ENCODE results near the gene TBC1D10A. TPM values are rescaled to one million over a fixed set of nuclear protein-coding genes. Genes with fewer than 3 reads are reported as not detected.
A peak's percentile ranks its signal among the peaks of the same experiment; 100 is the strongest.

TBC1D10A gene
- total RNA-seq (10 to 100 TPM; 32.9 to 45.5 TPM), polyA plus RNA-seq (10 to 100 TPM; 16.7 to 22.1 TPM)
- long read RNA-seq, donor 1, transcript TBC1D10A-201 (9 exons, 2,077 nt), result major isoform, 209 of 252 reads
- long read RNA-seq, donor 1, partial matches to known transcripts, result 14 of 252 reads
- long read RNA-seq, donor 1, other reads (novel, unspliced or antisense), result 29 of 252 reads
- long read RNA-seq, donor 2, transcript TBC1D10A-201 (9 exons, 2,077 nt), result major isoform, 11 of 14 reads
- long read RNA-seq, donor 2, partial matches to known transcripts, result 2 of 14 reads
- long read RNA-seq, donor 2, other reads (novel, unspliced or antisense), result 1 of 14 reads

GRCh38 chr22:30326706-30327362 is at the start of gene TBC1D10A:
TBC1D10A (minus strand) TSS chr22:30326941; CDS start chr22:30326881, 60 bp downstream.
- no peaks in the 10 kb centered on the region for H3K4me1 ChIP-seq (ENCODE audit: control insufficient read depth in 1 of 2, insufficient read depth in 2 of 2, low read length in 2 of 2)
- no peaks in the 10 kb centered on the region for H3K36me3 ChIP-seq (ENCODE audit: control insufficient read depth in 1 of 2, insufficient read depth in 2 of 2, low read length in 1 of 2)
- intact Hi-C loops (cut with DNase I), result loop anchor here (1.0 to 5.0 kb wide), 3 partner anchors 30 to 40 kb away; partner anchors contain the start of genes CASTOR1 (in 2 of the 2), CCDC157 (in 1 of the 2) and SF3A1 (in 1 of the 2)
- 1% methylated on average over 31 to 69 of the region's 69 CpGs for WGBS, 2 donors
- peak within 1 kb of the TSS; percentile 69 to 96 for H3K4me3 ChIP-seq (ENCODE audit: low read length in 2 of 2)
- no peaks in the 10 kb centered on the region for H3K9me3 ChIP-seq (ENCODE audit: control insufficient read depth, low read length)
- ATAC-seq (ENCODE audit: low FRiP score) (peak; percentile 93), DNase-seq (peak; percentile 92 to 94)
- no peaks in the 10 kb centered on the region for H3K27me3 ChIP-seq (ENCODE audit: control insufficient read depth in 1 of 2, insufficient read depth in 2 of 2, low read length in 1 of 2)
- peak within 1 kb of the TSS; percentile 33 to 91 for H3K27ac ChIP-seq (ENCODE audit: low read depth in 1 of 2, low read length in 2 of 2)

GRCh38 chr22:30375312-30375849 is 48.6 kb upstream of the TBC1D10A start:
- no peak for ATAC-seq (ENCODE audit: low FRiP score)
- intact Hi-C loops (cut with DNase I), result loop anchor here in 1 of 2 donors (5.0 kb wide), 1 partner anchor 93 kb away; no protein-coding TSS in a partner anchor
- 92% methylated on average over 13 of the region's 13 CpGs for WGBS, 2 donors

GRCh38 chr22:30373331-30374325 is 46.9 kb upstream of the TBC1D10A start:
- Histone ChIP-seq H3K4me3 (ENCODE audit: low read length in 2 of 2) (no peak overlapping the region), H3K27me3 (ENCODE audit: control insufficient read depth in 1 of 2, insufficient read depth in 2 of 2, low read length in 1 of 2) (no peaks in the 10 kb centered on the region), H3K36me3 (ENCODE audit: control insufficient read depth in 1 of 2, insufficient read depth in 2 of 2, low read length in 1 of 2) (no peaks in the 10 kb centered on the region), H3K4me1 (ENCODE audit: control insufficient read depth in 1 of 2, insufficient read depth in 2 of 2, low read length in 2 of 2) (no peaks in the 10 kb centered on the region), H3K9me3 (ENCODE audit: control insufficient read depth, low read length) (no peaks in the 10 kb centered on the region), H3K27ac (ENCODE audit: low read depth in 1 of 2, low read length in 2 of 2) (no peak overlapping the region)
- intact Hi-C loops (cut with DNase I), result no loop called here
- WGBS, 2 donors, result 86 to 88% methylated on average over 33 of the region's 33 CpGs
- ATAC-seq (ENCODE audit: low FRiP score), result peak; percentile 15
- DNase-seq, result no peak

More at GRCh38 chr22:30375312-30375849, 48.6 kb upstream of the TBC1D10A start:
- no peak for DNase-seq
- Histone ChIP-seq H3K4me1 (ENCODE audit: control insufficient read depth in 1 of 2, insufficient read depth in 2 of 2, low read length in 2 of 2) (no peaks in the 10 kb centered on the region), H3K9me3 (ENCODE audit: control insufficient read depth, low read length) (no peaks in the 10 kb centered on the region), H3K27me3 (ENCODE audit: control insufficient read depth in 1 of 2, insufficient read depth in 2 of 2, low read length in 1 of 2) (no peaks in the 10 kb centered on the region), H3K27ac (ENCODE audit: low read depth in 1 of 2, low read length in 2 of 2) (no peak overlapping the region), H3K36me3 (ENCODE audit: control insufficient read depth in 1 of 2, insufficient read depth in 2 of 2, low read length in 1 of 2) (no peaks in the 10 kb centered on the region), H3K4me3 (ENCODE audit: low read length in 2 of 2) (no peak overlapping the region)

GRCh38 chr22:30372915-30373314 is 46.2 kb upstream of the TBC1D10A start:
- no peak for DNase-seq
- WGBS, 2 donors, result 77 to 79% methylated on average over 8 of the region's 8 CpGs
- no peaks in the 10 kb centered on the region for H3K4me1 ChIP-seq (ENCODE audit: control insufficient read depth in 1 of 2, insufficient read depth in 2 of 2, low read length in 2 of 2)
- no peaks in the 10 kb centered on the region for H3K9me3 ChIP-seq (ENCODE audit: control insufficient read depth, low read length)
- no peaks in the 10 kb centered on the region for H3K27me3 ChIP-seq (ENCODE audit: control insufficient read depth in 1 of 2, insufficient read depth in 2 of 2, low read length in 1 of 2)
- no peak overlapping the region for H3K4me3 ChIP-seq (ENCODE audit: low read length in 2 of 2)
- no peak overlapping the region for H3K27ac ChIP-seq (ENCODE audit: low read depth in 1 of 2, low read length in 2 of 2)
- no peaks in the 10 kb centered on the region for H3K36me3 ChIP-seq (ENCODE audit: control insufficient read depth in 1 of 2, insufficient read depth in 2 of 2, low read length in 1 of 2)
- intact Hi-C loops (cut with DNase I), result no loop called here
- no peak for ATAC-seq (ENCODE audit: low FRiP score)

- H3K4me3 ChIP-seq (ENCODE audit: low read length in 2 of 2), result no peak overlapping the region
- no peaks in the 10 kb centered on the region for H3K36me3 ChIP-seq (ENCODE audit: control insufficient read depth in 1 of 2, insufficient read depth in 2 of 2, low read length in 1 of 2)
- H3K4me1 ChIP-seq (ENCODE audit: control insufficient read depth in 1 of 2, insufficient read depth in 2 of 2, low read length in 2 of 2), result no peaks in the 10 kb centered on the region
- ATAC-seq (ENCODE audit: low FRiP score) (no peak), DNase-seq (no peak)
- H3K27ac ChIP-seq (ENCODE audit: low read depth in 1 of 2, low read length in 2 of 2), result no peak overlapping the region
- H3K9me3 ChIP-seq (ENCODE audit: control insufficient read depth, low read length), result no peaks in the 10 kb centered on the region
- WGBS, 2 donors, result 83 to 88% methylated on average over 13 of the region's 13 CpGs
- no peaks in the 10 kb centered on the region for H3K27me3 ChIP-seq (ENCODE audit: control insufficient read depth in 1 of 2, insufficient read depth in 2 of 2, low read length in 1 of 2)
- intact Hi-C loops (cut with DNase I), result no loop called here
These were observed 45.2 kb upstream of the TBC1D10A start for GRCh38 chr22:30371981-30372380.

- no peak for ATAC-seq (ENCODE audit: low FRiP score)
- Histone ChIP-seq H3K4me1 (ENCODE audit: control insufficient read depth in 1 of 2, insufficient read depth in 2 of 2, low read length in 2 of 2) (no peaks in the 10 kb centered on the region), H3K27ac (ENCODE audit: low read depth in 1 of 2, low read length in 2 of 2) (no peak overlapping the region), H3K36me3 (ENCODE audit: control insufficient read depth in 1 of 2, insufficient read depth in 2 of 2, low read length in 1 of 2) (no peaks in the 10 kb centered on the region), H3K27me3 (ENCODE audit: control insufficient read depth in 1 of 2, insufficient read depth in 2 of 2, low read length in 1 of 2) (no peaks in the 10 kb centered on the region), H3K9me3 (ENCODE audit: control insufficient read depth, low read length) (no peaks in the 10 kb centered on the region), H3K4me3 (ENCODE audit: low read length in 2 of 2) (no peak overlapping the region)
- intact Hi-C loops (cut with DNase I), result no loop called here
- no peak for DNase-seq
- 91 to 95% methylated on average over 9 of the region's 9 CpGs for WGBS, 2 donors
These were observed 44.6 kb upstream of the TBC1D10A start for GRCh38 chr22:30371321-30371720.

- no peaks in the 10 kb centered on the region for H3K36me3 ChIP-seq (ENCODE audit: control insufficient read depth in 1 of 2, insufficient read depth in 2 of 2, low read length in 1 of 2)
- intact Hi-C loops (cut with DNase I), result no loop called here
- ATAC-seq (ENCODE audit: low FRiP score) (no peak), DNase-seq (no peak)
- H3K4me1 ChIP-seq (ENCODE audit: control insufficient read depth in 1 of 2, insufficient read depth in 2 of 2, low read length in 2 of 2), result no peaks in the 10 kb centered on the region
- 85 to 90% methylated on average over 19 of the region's 19 CpGs for WGBS, 2 donors
- no peaks in the 10 kb centered on the region for H3K27me3 ChIP-seq (ENCODE audit: control insufficient read depth in 1 of 2, insufficient read depth in 2 of 2, low read length in 1 of 2)
- no peak overlapping the region for H3K27ac ChIP-seq (ENCODE audit: low read depth in 1 of 2, low read length in 2 of 2)
- H3K9me3 ChIP-seq (ENCODE audit: control insufficient read depth, low read length), result no peaks in the 10 kb centered on the region
- no peak overlapping the region for H3K4me3 ChIP-seq (ENCODE audit: low read length in 2 of 2)
These were observed 44.0 kb upstream of the TBC1D10A start for GRCh38 chr22:30370641-30371230.

GRCh38 chr22:30368420-30368819 is 41.7 kb upstream of the TBC1D10A start:
- 90 to 94% methylated on average over 9 of the region's 9 CpGs for WGBS, 2 donors
- H3K36me3 ChIP-seq (ENCODE audit: control insufficient read depth in 1 of 2, insufficient read depth in 2 of 2, low read length in 1 of 2), result no peaks in the 10 kb centered on the region
- intact Hi-C loops (cut with DNase I), result no loop called here
- no peak overlapping the region for H3K4me3 ChIP-seq (ENCODE audit: low read length in 2 of 2)
- H3K4me1 ChIP-seq (ENCODE audit: control insufficient read depth in 1 of 2, insufficient read depth in 2 of 2, low read length in 2 of 2), result no peaks in the 10 kb centered on the region
- H3K27me3 ChIP-seq (ENCODE audit: control insufficient read depth in 1 of 2, insufficient read depth in 2 of 2, low read length in 1 of 2), result no peaks in the 10 kb centered on the region
- DNase-seq (no peak), ATAC-seq (ENCODE audit: low FRiP score) (no peak)
- no peak overlapping the region for H3K27ac ChIP-seq (ENCODE audit: low read depth in 1 of 2, low read length in 2 of 2)
- no peaks in the 10 kb centered on the region for H3K9me3 ChIP-seq (ENCODE audit: control insufficient read depth, low read length)

Data from aorta (tissue), 5 donors.